A549 (cell line): Measurements from ENCODE around the gene FAM161A.

Source experiments
- CTCF ChIP-seq: fragments of >200 bp; sonication (Bioruptor Twin); formaldehyde crosslinking; IDR thresholded peaks from 3 replicates; pipeline ENCODE4 v1.5.1; 2016
- PHF8 ChIP-seq: fragments of 200-600 bp; sonication (generic); IDR thresholded peaks from 2 replicates; pipeline ENCODE4 v1.6.1; 2016; ENCODE audit warnings: low read depth, mild to moderate bottlenecking, antibody characterized with exemption, moderate library complexity, borderline replicate concordance
- POLR2A ChIP-seq: IDR thresholded peaks from 2 replicates; pipeline ENCODE4 v1.6.1; 2012; ENCODE audit warnings: mild to moderate bottlenecking, low read length

- TF ChIP-seq CTCF, result no peak
- TF ChIP-seq PHF8, result no peak
- no peak for TF ChIP-seq POLR2A
Observed at GRCh38 chr2:61885896-61886603, 32.2 kb upstream of the FAM161A start.
